GM18858 (cell line): ENCODE results near the gene PDHX.
"Not testable (repeated sequence)": the region's sequence is repeated elsewhere in the genome, so short reads cannot be mapped to it uniquely, and the experiment has no call there.

Experiments used
- ATAC-seq: cut with Tn5 transposase; IDR thresholded peaks from one replicate; pipeline ENCODE4 v1.9.1; 2021; ENCODE audit not compliant: unreplicated experiment

The PDHX gene

GRCh38 chr11:35014346-35014745 lies 97.9 kb downstream of the PDHX start:
- ATAC-seq = no peak

GRCh38 chr11:35015621-35016387 lies 99.4 kb downstream of the PDHX start:
- no peak for ATAC-seq

GRCh38 chr11:35016916-35017315 lies 100.5 kb downstream of the PDHX start:
- no peak for ATAC-seq

GRCh38 chr11:35017528-35018342 lies 101.3 kb downstream of the PDHX start:
- no peak for ATAC-seq

GRCh38 chr11:35021589-35021988 lies 105.2 kb downstream of the PDHX start:
- no peak for ATAC-seq

GRCh38 chr11:35023940-35024339 lies 107.5 kb downstream of the PDHX start:
- not testable (repeated sequence) for ATAC-seq

GRCh38 chr11:35028007-35028406 lies 111.6 kb downstream of the PDHX start:
- ATAC-seq = not testable (repeated sequence)

GRCh38 chr11:35029979-35030682 lies 113.7 kb downstream of the PDHX start:
- peak; percentile 72 for ATAC-seq

- ATAC-seq = no peak
Observed at GRCh38 chr11:35030716-35031213, 114.3 kb downstream of the PDHX start.

GRCh38 chr11:35031346-35031745 lies 114.9 kb downstream of the PDHX start:
- ATAC-seq = no peak

GRCh38 chr11:35031867-35032266 lies 115.4 kb downstream of the PDHX start:
- ATAC-seq = no peak

GRCh38 chr11:35033011-35033410 lies 116.6 kb downstream of the PDHX start:
- ATAC-seq = no peak

- ATAC-seq = no peak
Observed at GRCh38 chr11:35034401-35034800, 118.0 kb downstream of the PDHX start.

GRCh38 chr11:35035894-35036408 lies 119.5 kb downstream of the PDHX start:
- ATAC-seq = peak; percentile 25

GRCh38 chr11:35036639-35037038 lies 120.2 kb downstream of the PDHX start:
- ATAC-seq = no peak

- ATAC-seq = no peak
Observed at GRCh38 chr11:35038211-35038928, 122.0 kb downstream of the PDHX start.

GRCh38 chr11:35039076-35039475 lies 122.7 kb downstream of the PDHX start:
- ATAC-seq = no peak

GRCh38 chr11:35040221-35040942 lies 124.0 kb downstream of the PDHX start:
- peak; percentile 67 for ATAC-seq

- no peak for ATAC-seq
Observed at GRCh38 chr11:35041070-35041554, 124.7 kb downstream of the PDHX start.

GRCh38 chr11:35042224-35042623 lies 125.8 kb downstream of the PDHX start:
- no peak for ATAC-seq
